T-cell (primary cell): Measurements from ENCODE around the gene NPY2R. TPM values are rescaled to one million over a fixed set of nuclear protein-coding genes. Genes with fewer than 3 reads are reported as not detected.

Source experiments
- ATAC-seq, 4 experiments: fragments of 200-7000 bp in 3 of 4; fragments of 150-1000 bp in 1 of 4; cut with Tn5 transposase; replicated peaks in 1 of 4; 1 replicate in 3 of 4; 2 replicates in 1 of 4; pipeline ENCODE4 v1.10.0; 2021; ENCODE audit warnings: moderate library complexity in 3 of 4, mild to moderate bottlenecking in 2 of 4, moderate number of reproducible peaks in 1 of 4
- CTCF ChIA-PET, 2 donors: fragments of 300-600 bp; sonication (Branson Sonifier 250); formaldehyde crosslinking; loops; one replicate each; lab custom pipeline; 2022; ENCODE audit warnings: antibody characterized with exemption in 2 of 2; lab: Charles Lee
- POLR2A ChIA-PET, 2 donors: fragments of 300-600 bp; sonication (Branson Sonifier 250); formaldehyde crosslinking; loops; one replicate each; lab custom pipeline; 2022; ENCODE audit warnings: antibody characterized with exemption in 2 of 2; lab: Charles Lee
- DNase-seq, 35 experiments: peaks; one replicate each; pipeline versions ENCODE4 v3.0.0 to v3.0.0-alpha.2; 2013 to 2023
- H3K27ac ChIP-seq: one replicate; pipeline ENCODE4 v1.5.1; 2013; ENCODE audit warnings: low read length
- H3K27me3 ChIP-seq, 2 experiments: replicated peaks in 1 of 2; 1 replicate in 1 of 2; 2 replicates in 1 of 2; pipeline versions ENCODE4 v1.6.1 to v1.7.0; 2013; ENCODE audit warnings: low read length in 1 of 2, mixed read lengths in 1 of 2; ENCODE audit not compliant: control insufficient read depth in 2 of 2, insufficient read depth in 2 of 2; ENCODE audit errors: extremely low read depth in 1 of 2
- H3K36me3 ChIP-seq, 2 donors: 1 replicate in 1 of 2; 2 replicates in 1 of 2; pipeline versions ENCODE4 v1.6.1 to v1.7.0; 2013; ENCODE audit warnings: low read length in 1 of 2; ENCODE audit not compliant: control insufficient read depth in 2 of 2, insufficient read depth in 1 of 2; ENCODE audit errors: extremely low read depth in 1 of 2
- H3K4me1 ChIP-seq, 2 experiments: 1 replicate in 1 of 2; 2 replicates in 1 of 2; pipeline versions ENCODE4 v1.6.1 to v1.7.0; 2013; ENCODE audit warnings: low read length in 2 of 2, mixed read lengths in 1 of 2; ENCODE audit not compliant: insufficient read depth in 2 of 2, control insufficient read depth in 1 of 2; ENCODE audit errors: extremely low read depth in 1 of 2
- H3K4me3 ChIP-seq, 2 donors: 1 replicate in 1 of 2; 2 replicates in 1 of 2; pipeline versions ENCODE4 v1.5.1 to v1.7.0; 2013; ENCODE audit warnings: mild to moderate bottlenecking in 2 of 2, low read length in 1 of 2, moderate library complexity in 1 of 2; ENCODE audit not compliant: control insufficient read depth in 1 of 2; ENCODE audit errors: extremely low read depth in 1 of 2
- H3K9me3 ChIP-seq: 2 replicates; pipeline ENCODE4 v1.7.0; 2013
- H3K27ac Mint-ChIP-seq, 2 donors: one replicate each; pipeline ENCODE4 v1.8.0; 2020 to 2021; ENCODE audit warnings: mild to moderate bottlenecking in 2 of 2, mixed read lengths in 2 of 2
- H3K27me3 Mint-ChIP-seq, 2 donors: one replicate each; pipeline ENCODE4 v1.8.0; 2021 to 2022; ENCODE audit warnings: mixed read lengths in 2 of 2
- H3K36me3 Mint-ChIP-seq: one replicate; pipeline ENCODE4 v1.8.0; 2021; ENCODE audit warnings: mixed read lengths
- H3K4me1 Mint-ChIP-seq, 3 donors: one replicate each; pipeline ENCODE4 v1.8.0; 2020 to 2022; ENCODE audit warnings: mixed read lengths in 3 of 3, mild to moderate bottlenecking in 1 of 3
- H3K4me3 Mint-ChIP-seq, 3 donors: one replicate each; pipeline ENCODE4 v1.8.0; 2020 to 2022; ENCODE audit warnings: mild to moderate bottlenecking in 3 of 3, mixed read lengths in 3 of 3, moderate library complexity in 3 of 3
- H3K9me3 Mint-ChIP-seq, 3 donors: one replicate each; pipeline ENCODE4 v1.8.0; 2020 to 2022; ENCODE audit warnings: mixed read lengths in 3 of 3
- whole genome bisulfite sequencing: methylation state at CpG from one replicate; pipeline ENCODE4 v1.1.5; 2013; ENCODE audit warnings: missing lambda C conversion rate; ENCODE audit not compliant: insufficient coverage; 5-methylcytosine and 5-hydroxymethylcytosine counted together
- total RNA-seq, 35 experiments: library from RNA in 6 of 35; stranded (reverse) in 6 of 35; fragments of 120-200 nt in 1 of 35; gene quantifications; one replicate each; pipeline versions ENCODE4 v1.2.1 to v1.2.4 and lab custom pipeline; 2013 to 2026

Gene NPY2R
- total RNA-seq, 5 donors from 2014 or later (not counting 1 experiment from before 2014, with no cell fraction given): not detected

DNA sequence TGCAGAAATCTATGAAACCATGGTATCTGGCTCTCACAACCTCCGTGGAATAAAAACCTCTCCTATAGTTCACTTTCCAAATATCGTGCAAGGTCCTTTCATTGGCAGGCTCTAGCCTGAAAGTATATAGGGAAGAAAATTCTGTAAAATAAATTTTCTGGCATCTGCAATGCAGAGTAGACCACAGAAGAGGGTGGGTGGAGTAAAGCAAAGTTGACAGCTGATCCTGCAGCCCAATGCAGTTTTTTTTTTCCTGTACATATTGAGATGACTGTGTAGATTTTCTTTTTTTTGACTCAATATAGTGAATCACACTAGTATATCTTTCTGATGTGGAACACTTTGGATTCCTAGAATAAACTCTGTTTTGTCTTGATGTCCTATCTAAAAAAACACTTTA lies 56.7 kb downstream of the NPY2R start:
- Histone ChIP-seq H3K4me1 (no peaks in the 10 kb centered on the region), H3K4me3 (no peak overlapping the region), H3K36me3 (no peaks in the 10 kb centered on the region), H3K27ac (no peak overlapping the region), H3K27me3 (no peaks in the 10 kb centered on the region), H3K9me3 (no peaks in the 10 kb centered on the region)
- Mint-ChIP-seq H3K4me3 (no peak overlapping the region), H3K9me3 (peaks cover 0 to 4% (median 0%) of the 10 kb centered on the region in 3 donors), H3K27me3 (peaks cover 0 to 7% of the 10 kb centered on the region in 2 donors), H3K27ac (no peak overlapping the region), H3K4me1 (no peaks in the 10 kb centered on the region), H3K36me3 (no peaks in the 10 kb centered on the region)
- DNase-seq (no peak), ATAC-seq (no peak)
- POLR2A ChIA-PET: no interaction called here
- no CpG with 5 or more reads among the region's 2 CpGs for WGBS
- CTCF ChIA-PET: no interaction called here

Other genes with a start within 250 kb of the NPY2R start
- gene MAP9, start 168.3 kb downstream of the NPY2R start, total RNA-seq: 10 to 100 TPM in 2 of 5 donors, 1 to 10 TPM in 3; 5.1 to 17.3 (median 6.6) TPM